Skeletal muscle tissue (tissue), 4 donors: ENCODE data around the gene CPNE7. TPM values are rescaled to one million over a fixed set of nuclear protein-coding genes. Genes with fewer than 3 reads are reported as not detected.
A peak's percentile ranks its signal among the peaks of the same experiment; 100 is the strongest.

Experiments
- H3K27ac ChIP-seq: one replicate; pipeline ENCODE4 v1.7.0; 2013; ENCODE audit warnings: mild to moderate bottlenecking, low read depth, low read length, inconsistent platforms
- H3K27me3 ChIP-seq, 3 donors: one replicate each; pipeline ENCODE4 v1.7.0; 2013; ENCODE audit warnings: low read length in 3 of 3; ENCODE audit not compliant: control insufficient read depth in 3 of 3, insufficient read depth in 3 of 3
- H3K36me3 ChIP-seq, 3 donors: one replicate each; pipeline ENCODE4 v1.7.0; 2013; ENCODE audit warnings: low read length in 3 of 3; ENCODE audit not compliant: control insufficient read depth in 3 of 3, insufficient read depth in 3 of 3
- H3K4me1 ChIP-seq, 3 donors: one replicate each; pipeline ENCODE4 v1.7.0; 2013; ENCODE audit warnings: low read length in 3 of 3, mild to moderate bottlenecking in 3 of 3; ENCODE audit not compliant: control insufficient read depth in 3 of 3, insufficient read depth in 3 of 3
- H3K4me3 ChIP-seq, 3 donors: one replicate each; pipeline ENCODE4 v1.7.0; 2013; ENCODE audit warnings: low read length in 3 of 3
- H3K9ac ChIP-seq, 3 donors: one replicate each; pipeline ENCODE4 v1.7.0; 2013; ENCODE audit warnings: low read length in 3 of 3, mild to moderate bottlenecking in 3 of 3, moderate library complexity in 2 of 3, low read depth in 1 of 3
- H3K9me3 ChIP-seq, 3 donors: one replicate each; pipeline ENCODE4 v1.7.0; 2013; ENCODE audit warnings: low read length in 3 of 3; ENCODE audit not compliant: control insufficient read depth in 3 of 3
- total RNA-seq: library from RNA; depleted of rRNA; stranded (reverse); fragments of >200 nt; gene quantifications from one replicate; pipeline ENCODE4 v1.2.3, GENCODE V29; 2014
- donor health status: Osteomylitis.

CPNE7 gene
- total RNA-seq, 1 donor from 2014 or later: not detected

GRCh38 chr16:89556750-89557689 is 18.5 kb upstream of the CPNE7 start:
- Histone ChIP-seq H3K36me3 (peaks cover 39 to 55% (median 40%) of the 10 kb centered on the region in 3 donors), H3K27ac (no peak overlapping the region), H3K4me3 (no peak overlapping the region), H3K9me3 (no peaks in the 10 kb centered on the region), H3K4me1 (peaks cover 12 to 16% (median 12%) of the 10 kb centered on the region in 3 donors), H3K9ac (no peak overlapping the region), H3K27me3 (no peaks in the 10 kb centered on the region)

GRCh38 chr16:89557690-89558490 is 17.7 kb upstream of the CPNE7 start:
- no peaks in the 10 kb centered on the region for H3K27me3 ChIP-seq
- no peak overlapping the region for H3K27ac ChIP-seq
- no peak overlapping the region for H3K4me3 ChIP-seq
- H3K36me3 ChIP-seq: peaks cover 39 to 57% (median 42%) of the 10 kb centered on the region in 3 donors
- H3K9me3 ChIP-seq: no peaks in the 10 kb centered on the region
- H3K4me1 ChIP-seq: peaks cover 17 to 24% (median 18%) of the 10 kb centered on the region in 3 donors
- H3K9ac ChIP-seq: no peak overlapping the region

GRCh38 chr16:89560378-89561141 is 15.0 kb upstream of the CPNE7 start, which contains the start of gene RPL13:
TSS of gene RPL13 (plus strand) at chr16:89560682. CDS start at chr16:89560960, 278 bp downstream.
- Histone ChIP-seq H3K9me3 (no peaks in the 10 kb centered on the region), H3K4me3 (peak within 1 kb of the TSS; percentile 88 to 89 (median 89)), H3K9ac (peak within 1 kb of the TSS; percentile 95 to 99 (median 97)), H3K36me3 (peaks cover 42 to 57% (median 51%) of the 10 kb centered on the region in 3 donors), H3K4me1 (peaks cover 27 to 49% (median 35%) of the 10 kb centered on the region in 3 donors), H3K27me3 (no peaks in the 10 kb centered on the region), H3K27ac (peak within 1 kb of the TSS; percentile 95)

GRCh38 chr16:89561142-89561883 is 14.2 kb upstream of the CPNE7 start:
- Histone ChIP-seq H3K9me3 (no peaks in the 10 kb centered on the region), H3K4me1 (peaks cover 34 to 56% (median 42%) of the 10 kb centered on the region in 3 donors), H3K27me3 (no peaks in the 10 kb centered on the region), H3K36me3 (peaks cover 34 to 50% (median 44%) of the 10 kb centered on the region in 3 donors), H3K27ac (peak overlapping the region; percentile 95), H3K9ac (peak overlapping the region; percentile 95 to 99 (median 97)), H3K4me3 (peak overlapping the region; percentile 80 to 89 (median 88))

- Histone ChIP-seq H3K27ac (peak overlapping the region; percentile 95), H3K36me3 (peaks cover 33 to 45% (median 38%) of the 10 kb centered on the region in 3 donors), H3K9ac (peak overlapping the region; percentile 95 to 99 (median 97)), H3K4me1 (peaks cover 34 to 56% (median 44%) of the 10 kb centered on the region in 3 donors), H3K9me3 (no peaks in the 10 kb centered on the region), H3K27me3 (no peaks in the 10 kb centered on the region), H3K4me3 (peak overlapping the region; percentile 80 to 89 (median 88))
These were observed 13.5 kb upstream of the CPNE7 start for GRCh38 chr16:89561884-89562599.

- no peaks in the 10 kb centered on the region for H3K9me3 ChIP-seq
- no peak overlapping the region for H3K4me3 ChIP-seq
- peaks cover 34 to 56% (median 44%) of the 10 kb centered on the region in 3 donors for H3K4me1 ChIP-seq
These were observed 12.6 kb upstream of the CPNE7 start for GRCh38 chr16:89562939-89563338.

GRCh38 chr16:89563639-89564392 is 11.7 kb upstream of the CPNE7 start:
- Histone ChIP-seq H3K27me3 (peaks cover 0 to 3% (median 0%) of the 10 kb centered on the region in 3 donors), H3K9ac (peak overlapping the region in 2 of 3 donors; percentile 7 to 50), H3K9me3 (no peaks in the 10 kb centered on the region), H3K4me1 (peaks cover 34 to 56% (median 44%) of the 10 kb centered on the region in 3 donors), H3K4me3 (peak overlapping the region in 1 of 3 donors; percentile 22), H3K27ac (no peak overlapping the region), H3K36me3 (peaks cover 33 to 40% (median 34%) of the 10 kb centered on the region in 3 donors)

More at GRCh38 chr16:89562939-89563338, 12.6 kb upstream of the CPNE7 start:
- Histone ChIP-seq H3K9ac (no peak overlapping the region), H3K36me3 (peaks cover 33 to 40% (median 34%) of the 10 kb centered on the region in 3 donors), H3K27ac (no peak overlapping the region), H3K27me3 (peaks cover 0 to under 1% (median 0%) of the 10 kb centered on the region in 3 donors)
